ENCODE data around the gene CAVIN1.
"Not testable (repeated sequence)": the region's sequence is repeated elsewhere in the genome, so short reads cannot be mapped to it uniquely, and the experiment has no call there.

CAVIN1 gene

DNA sequence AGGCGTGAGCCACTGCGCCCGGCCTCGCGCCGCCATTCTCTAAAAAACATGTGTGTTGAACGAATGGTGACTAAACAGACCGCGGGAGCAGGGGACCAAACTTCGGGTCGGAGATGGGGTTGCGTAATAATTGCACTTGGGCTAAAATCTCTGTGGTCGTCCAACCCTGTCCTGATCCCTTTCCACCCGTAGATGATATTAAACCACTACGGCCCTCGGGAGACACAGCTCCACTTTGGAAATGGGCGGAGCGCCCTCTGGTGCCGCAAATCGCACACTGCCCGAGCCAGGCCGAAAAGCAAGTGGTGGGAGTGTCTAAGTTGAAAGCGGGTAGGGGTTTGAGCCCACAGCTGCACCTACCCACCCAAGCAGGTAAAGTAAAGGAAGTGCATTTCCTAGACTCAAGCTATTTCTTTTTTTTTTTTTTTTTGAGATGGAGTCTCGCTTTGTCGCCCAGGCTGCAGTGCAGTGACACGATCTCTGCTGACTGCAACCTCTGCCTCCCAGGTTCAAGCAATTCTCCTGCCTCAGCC lies 17.0 kb downstream of the CAVIN1 start:
- no peak for FAIRE-seq
- DNase-seq (ENCODE audit: low spot score) = no peak

DNA sequence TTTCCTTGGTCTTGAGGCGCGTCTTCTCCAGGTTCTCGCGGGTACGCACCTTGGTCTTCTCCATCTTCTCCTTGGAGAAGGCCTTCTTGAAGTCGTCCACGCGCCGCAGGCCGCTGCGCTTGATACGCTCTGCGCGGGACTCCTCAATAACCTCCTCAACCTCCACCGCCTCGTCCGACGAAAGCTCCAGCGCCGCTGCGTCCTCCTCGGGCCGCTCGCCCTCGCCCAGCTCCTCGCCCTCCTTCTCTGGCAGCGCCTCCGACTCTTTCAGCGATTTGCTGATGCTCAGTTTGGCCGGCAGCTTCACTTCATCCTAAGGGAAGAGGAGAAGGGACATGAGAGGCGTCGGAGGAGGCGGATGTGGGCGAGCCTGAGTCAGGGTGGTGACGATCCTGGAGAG lies 18.0 kb downstream of the CAVIN1 start:
- DNase-seq (ENCODE audit: low spot score) = no peak
- FAIRE-seq = no peak

DNA sequence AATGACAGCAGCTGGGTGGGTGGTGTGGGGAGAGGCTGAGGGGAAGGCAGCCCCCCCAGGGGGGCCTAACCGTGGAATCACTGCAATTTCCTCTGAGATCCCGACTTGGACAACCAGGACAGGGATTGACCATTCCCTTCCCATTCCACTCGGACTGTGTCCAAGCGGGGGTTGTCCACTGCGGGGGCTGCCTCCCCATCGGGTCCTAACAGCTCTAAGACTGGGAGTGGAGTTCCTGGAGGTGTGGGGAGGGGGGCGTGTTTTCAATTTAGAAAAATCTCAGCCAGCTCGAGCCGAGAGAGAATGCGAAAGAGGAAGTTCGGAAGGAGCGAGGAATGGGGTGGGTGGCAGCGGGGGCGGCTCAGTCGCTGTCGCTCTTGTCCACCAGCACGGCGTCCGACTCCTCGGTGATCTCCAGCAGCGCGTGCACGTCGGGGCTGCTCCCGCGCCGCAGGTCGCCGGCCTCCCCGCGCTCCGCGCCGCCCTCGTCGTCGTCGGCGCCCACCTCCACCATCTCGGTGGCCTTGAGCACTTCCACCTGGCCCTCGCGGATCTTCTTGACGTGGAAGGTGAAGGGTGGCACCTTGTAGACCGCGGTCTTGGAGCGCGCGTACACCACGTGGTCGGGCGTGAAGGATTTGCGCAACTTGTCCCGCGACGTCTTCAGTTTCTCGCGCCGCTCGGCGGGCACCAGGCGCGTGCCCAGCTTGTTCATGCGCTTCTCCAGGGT lies 18.6 kb downstream of the CAVIN1 start:
- no peak for DNase-seq (ENCODE audit: low spot score)
- no peak for FAIRE-seq

DNA sequence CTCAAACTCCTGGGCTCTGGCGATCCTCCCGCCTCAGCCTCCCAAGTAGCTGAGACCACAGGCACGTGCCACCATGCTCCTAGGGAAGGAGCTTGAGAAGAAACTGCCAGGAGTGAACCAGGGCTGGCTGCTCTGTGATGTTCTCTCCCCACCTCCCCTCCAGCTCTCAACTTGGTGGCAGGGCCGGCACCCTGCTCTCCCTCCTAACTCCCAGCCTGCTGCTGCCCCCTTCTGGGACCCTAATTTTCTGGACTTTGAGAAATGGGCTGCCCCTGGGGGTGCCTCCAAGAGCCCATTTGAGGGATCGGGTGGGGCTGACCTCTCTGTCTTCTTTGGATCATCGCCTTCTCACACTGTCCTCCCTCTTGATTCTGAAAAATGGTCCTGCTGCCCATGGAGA lies 19.9 kb downstream of the CAVIN1 start:
- FAIRE-seq = no peak
- DNase-seq (ENCODE audit: low spot score) = no peak

DNA sequence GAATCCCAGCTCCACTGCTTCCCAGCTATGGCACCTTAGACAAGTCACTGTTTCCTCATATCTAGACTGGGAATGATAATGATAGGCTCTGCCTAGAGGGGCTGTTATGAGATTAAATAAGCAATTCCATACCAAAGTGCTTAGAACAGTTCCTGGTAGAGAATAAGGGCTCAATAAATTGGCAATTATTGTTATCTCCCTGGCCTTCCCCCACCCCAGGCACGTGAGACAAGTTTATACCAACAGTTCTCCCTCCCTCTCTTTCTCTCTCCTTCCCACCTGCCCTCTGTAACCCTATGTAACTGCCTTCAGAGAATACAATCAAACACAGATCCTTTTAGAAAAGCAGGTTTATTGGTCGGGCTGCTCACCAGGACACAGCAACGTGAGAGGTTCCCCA lies 20.9 kb downstream of the CAVIN1 start:
- no peak for FAIRE-seq

DNA sequence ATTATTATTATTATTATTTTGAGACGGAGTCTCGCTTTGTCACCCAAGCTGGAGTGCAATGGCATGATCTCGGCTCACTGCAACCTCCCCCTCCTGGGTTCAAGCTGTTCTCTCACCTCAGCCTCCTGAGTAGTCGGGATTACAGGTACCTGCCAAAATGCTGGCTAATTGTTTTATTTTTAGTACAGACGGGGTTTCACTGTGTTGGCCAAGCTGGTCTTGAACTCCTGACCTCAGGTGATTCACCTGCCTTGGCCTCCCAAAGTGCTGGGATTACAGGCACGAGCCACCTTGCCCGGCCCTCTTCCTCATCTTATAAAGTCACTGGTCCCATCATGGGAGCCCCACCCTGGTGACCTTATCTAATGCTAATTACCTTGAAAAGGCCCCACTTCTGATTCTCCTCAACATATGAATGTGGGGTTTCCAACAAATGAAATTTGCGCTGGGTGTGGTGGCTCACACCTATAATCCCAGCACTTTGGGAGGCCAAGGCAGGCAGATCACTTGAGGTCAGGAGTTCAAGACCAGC lies 22.1 kb downstream of the CAVIN1 start:
- not testable (repeated sequence) for DNase-seq (ENCODE audit: low spot score); FAIRE-seq

More for the DNA sequence above, 20.9 kb downstream of the CAVIN1 start:
- no peak for DNase-seq (ENCODE audit: low spot score)

DNA sequence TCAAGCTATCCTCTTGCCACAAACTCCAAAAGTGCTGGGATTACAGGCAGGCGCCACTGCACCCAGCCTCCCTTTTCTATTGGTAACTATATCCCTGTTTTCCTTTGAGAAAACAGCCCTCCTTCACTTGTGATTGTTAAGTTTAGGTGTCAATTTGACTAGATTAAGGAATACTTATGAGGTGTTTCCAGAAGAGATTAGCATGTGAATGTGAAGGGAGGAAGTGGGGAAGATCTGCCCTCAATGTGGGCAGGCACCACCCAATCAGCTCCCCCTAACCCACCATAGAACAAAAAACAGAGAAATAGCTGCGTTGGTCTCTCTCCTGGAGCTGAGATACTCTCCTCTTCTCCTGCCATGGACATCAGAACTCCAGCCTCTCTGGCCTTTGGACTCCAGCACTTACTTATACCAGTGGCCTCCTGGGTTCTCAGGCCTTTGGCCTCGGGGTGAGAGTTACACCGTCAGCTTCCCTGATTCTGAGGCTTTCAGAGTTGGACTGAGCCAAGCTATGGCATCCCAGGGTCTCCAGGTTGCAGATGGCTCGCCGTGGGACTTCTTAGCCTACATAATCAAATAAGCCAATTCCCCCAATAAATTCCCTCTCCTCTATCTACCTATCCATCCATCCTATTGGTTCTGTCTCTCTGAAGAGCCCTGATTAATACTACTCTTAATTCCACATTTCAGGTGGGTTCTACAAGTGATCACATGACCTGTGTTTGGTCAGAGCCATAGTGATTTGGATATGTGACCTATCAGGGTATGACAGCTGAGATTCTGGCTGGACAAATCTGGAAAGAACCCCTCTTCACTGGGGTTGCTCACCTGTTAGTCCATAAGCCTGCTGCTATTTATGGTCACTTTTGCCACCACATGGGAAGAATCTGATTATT lies 22.9 kb downstream of the CAVIN1 start:
- FAIRE-seq = no peak
- DNase-seq (ENCODE audit: low spot score) = no peak

DNA sequence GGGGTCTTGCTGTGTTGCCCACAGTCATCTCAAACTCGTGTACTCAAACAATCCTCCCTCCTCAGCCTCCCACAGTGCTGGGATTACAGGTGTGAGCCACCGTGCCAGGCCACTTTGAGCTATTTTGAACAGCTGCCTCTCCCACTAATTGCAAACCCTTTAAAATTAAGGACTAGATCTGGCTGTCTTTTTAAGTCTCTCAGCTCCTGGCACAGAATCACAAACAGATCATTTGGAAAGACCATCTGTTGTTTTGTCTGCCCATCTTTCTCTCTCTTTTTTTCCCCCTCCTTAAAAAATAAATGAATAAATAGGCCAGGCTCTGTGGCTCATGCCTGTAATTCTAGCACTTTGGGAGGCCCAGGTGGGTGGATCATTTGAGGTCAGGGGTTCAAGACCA lies 23.9 kb downstream of the CAVIN1 start:
- FAIRE-seq (no peak), DNase-seq (ENCODE audit: low spot score) (no peak)

DNA sequence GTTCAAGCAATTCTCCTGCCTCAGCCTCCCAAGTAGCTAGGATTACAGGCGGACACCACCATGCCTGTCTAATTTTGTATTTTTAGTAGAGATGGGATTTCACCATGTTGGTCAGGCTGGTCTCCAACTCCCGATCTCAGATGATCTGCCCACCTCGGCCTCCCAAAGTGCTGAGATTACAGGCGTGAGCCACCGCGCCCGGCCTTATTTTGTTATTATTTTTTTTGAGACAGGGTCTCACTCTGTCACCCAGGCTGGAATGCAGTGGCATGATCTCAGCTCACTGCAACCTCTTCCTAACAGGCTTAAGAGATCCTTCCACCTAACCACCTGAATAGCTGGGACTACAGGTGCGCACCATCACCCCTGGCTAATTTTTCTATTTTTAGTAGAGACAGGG lies 27.5 kb downstream of the CAVIN1 start:
- FAIRE-seq = not testable (repeated sequence)

DNA sequence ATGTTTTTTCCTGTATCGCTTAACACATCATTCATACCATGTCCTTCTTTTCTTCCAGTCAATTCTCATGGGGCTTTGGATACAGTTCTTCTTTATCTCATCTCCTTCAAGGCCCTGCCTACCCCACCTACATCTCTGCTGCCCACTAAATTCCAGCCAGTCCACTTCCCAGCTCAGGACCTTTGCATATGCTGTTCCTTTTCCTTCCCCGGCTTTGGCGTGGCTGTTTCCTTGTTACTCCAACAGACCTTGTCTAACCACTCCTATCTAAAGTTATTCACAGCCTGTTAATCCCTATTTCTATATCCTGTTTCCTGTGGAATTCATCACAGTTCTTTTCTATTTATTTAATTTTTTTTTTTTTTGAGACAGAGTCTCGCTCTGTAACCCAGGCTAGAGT lies 28.2 kb downstream of the CAVIN1 start:
- no peak for FAIRE-seq
- no peak for DNase-seq (ENCODE audit: low spot score)

More for the DNA sequence above, 27.5 kb downstream of the CAVIN1 start:
- not testable (repeated sequence) for DNase-seq (ENCODE audit: low spot score)

DNA sequence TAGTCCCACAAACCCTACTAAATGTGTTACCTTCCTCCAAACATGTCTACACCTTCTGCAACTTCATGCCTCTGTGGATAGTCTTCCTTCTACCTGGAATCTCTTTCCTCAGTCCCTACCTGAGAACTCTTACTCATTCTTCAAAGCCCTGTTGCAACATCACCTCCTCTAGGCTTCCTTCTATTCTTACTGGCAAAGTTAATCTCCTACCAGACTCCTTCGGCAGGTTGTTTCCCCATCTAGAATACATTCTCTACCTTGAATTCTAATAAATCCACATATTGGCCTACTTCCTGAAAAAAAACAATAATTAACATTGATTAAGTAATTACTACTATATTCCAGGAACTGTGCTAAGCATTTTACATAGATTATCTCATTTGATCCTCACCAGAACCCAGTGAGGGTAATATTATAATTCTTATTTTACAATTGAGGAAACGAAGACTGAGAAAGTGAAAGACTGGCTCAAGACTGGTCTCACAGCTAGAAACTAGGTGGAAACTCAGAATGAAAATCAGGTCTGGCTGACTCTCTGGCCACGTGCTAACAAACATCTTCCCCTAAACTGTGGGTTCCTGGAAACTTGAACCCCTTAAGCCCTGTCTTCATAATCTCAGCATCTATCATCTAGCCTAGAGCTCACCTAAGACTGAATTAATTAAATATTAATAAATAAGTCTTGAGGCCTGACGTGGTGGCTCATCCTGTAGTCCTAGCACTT lies 30.2 kb downstream of the CAVIN1 start:
- FAIRE-seq = no peak

DNA sequence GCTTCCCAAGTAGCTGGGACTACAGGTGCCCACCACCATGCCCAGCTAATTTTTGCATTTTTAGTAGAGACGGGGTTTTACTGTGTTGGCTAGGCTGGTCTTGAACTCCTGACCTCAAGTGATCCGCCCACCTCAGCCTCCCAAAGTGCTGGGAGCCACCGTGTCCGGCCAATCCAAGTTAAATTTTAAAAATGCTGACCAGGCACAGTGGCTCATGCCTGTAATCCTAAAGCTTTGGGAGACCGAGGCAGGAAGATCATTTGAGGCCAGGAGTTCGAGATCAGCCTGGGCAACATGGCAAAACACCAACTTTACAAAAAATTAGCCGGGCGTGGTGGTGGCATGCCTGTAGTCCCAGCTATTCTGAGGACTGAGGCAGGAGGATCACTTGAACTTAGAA lies 31.6 kb downstream of the CAVIN1 start:
- not testable (repeated sequence) for FAIRE-seq; DNase-seq (ENCODE audit: low spot score)

More for the DNA sequence above, 30.2 kb downstream of the CAVIN1 start:
- DNase-seq (ENCODE audit: low spot score) = no peak

DNA sequence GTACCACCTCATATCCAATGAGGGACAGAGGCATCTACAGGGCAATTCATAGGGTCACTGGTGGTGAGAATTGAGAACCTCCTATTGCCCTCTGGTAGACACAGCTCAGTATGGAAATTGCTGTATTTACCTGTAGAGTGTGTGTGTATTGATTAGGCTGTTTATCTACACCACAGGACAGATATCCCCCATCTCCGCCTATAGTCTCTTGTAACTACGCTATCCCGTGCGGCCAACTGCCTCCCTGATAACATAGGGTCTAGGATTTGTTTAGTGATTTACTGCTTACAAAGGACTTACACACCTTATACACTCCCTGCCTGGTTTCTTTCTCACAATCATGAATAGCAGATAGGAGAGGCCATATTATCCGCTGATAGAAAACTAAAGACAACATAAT lies 33.2 kb downstream of the CAVIN1 start:
- FAIRE-seq (no peak), DNase-seq (ENCODE audit: low spot score) (no peak)

DNA sequence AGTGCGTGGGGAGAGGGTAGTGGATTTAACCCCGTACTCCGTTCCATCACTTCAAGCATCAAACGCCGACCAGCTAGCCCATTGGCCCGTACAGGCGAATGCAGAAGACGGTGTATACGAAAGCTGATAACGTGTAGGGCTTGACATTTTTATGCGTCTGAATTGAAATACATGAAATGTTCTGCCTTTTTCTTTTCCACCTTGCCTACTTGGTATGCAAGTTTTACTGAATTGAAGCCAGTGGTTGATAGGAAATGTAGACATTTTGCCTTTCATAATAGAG lies 34.0 kb downstream of the CAVIN1 start:
- DNase-seq (ENCODE audit: low spot score) (no peak), FAIRE-seq (no peak)

DNA sequence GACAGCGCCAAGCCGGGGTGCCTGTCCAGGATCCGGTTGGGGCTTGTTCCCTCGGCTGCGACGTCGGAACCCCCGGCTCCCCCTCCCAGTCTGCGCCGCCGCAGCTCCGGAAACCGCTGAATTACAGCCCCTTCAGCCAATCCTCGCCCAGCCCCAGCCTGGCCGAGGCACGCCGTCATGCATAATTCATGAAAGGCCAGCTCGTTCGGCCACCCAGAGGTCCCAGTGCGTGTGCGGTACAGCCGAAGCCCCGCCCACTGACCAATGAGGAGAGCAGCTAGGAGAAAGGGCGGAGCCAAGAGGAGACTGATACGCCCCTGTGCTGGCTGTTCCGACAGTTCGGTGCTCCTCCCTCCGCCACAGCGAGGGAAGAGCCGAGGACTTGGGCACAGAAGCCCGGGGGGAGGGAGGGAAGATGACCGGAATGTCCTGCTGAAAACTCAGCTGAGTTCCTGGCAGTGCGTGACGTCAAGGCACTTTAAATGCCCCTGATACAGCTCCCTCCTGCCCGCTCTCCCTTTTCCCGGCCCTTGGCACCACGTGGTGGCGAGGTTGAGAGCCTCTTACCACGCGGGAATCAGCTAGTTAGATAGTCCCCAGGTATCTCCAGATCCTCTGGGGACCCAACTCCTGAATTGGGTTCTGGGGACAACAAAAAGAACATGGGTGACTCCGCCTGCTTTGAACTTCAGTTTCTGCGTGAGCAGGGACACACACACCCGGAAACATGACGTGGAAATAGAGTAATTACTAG lies 34.5 kb downstream of the CAVIN1 start, which contains the start of gene STAT3:
TSS of gene STAT3 (minus strand) at position 62 of the 754 bp plus-strand sequence. CDS start 39,926 bp downstream, outside the sequence.
- peak; percentile 100 for DNase-seq (ENCODE audit: low spot score)
- FAIRE-seq = peak; percentile 82

DNA sequence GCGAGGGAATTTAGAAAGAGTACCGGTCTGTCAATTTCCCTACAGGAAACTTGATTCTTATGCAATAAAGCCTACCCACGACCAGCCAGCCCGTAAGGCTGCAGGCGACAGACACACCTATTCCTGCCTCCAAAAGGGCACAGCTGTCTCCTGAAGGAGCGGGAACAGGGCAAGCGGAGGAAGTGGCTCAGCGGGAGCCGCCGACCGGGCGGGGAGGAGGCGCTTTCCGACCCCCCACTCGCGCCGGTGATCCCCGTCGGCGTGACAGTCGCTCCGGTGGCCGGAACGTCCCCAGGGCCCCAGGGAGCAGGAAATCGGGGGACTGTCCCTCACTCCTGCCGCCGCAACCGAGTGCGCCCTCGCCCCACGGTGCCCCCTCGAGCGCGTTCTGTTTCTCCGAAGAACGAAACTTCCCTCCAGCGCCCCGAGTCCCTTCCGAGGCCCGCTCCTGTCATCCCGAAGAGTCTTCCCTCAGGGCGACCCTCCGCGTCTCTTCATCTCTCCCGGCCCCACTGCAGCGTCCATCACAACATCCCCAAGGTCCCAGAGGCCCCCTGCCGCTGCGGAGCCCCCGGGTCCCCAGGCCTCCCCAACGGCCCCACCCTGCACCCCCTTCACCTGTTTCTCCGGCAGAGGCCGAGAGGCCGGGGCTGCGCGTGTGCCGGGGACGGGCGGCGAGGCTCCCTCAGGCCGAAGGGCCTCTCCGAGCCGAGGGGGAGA lies 35.2 kb downstream of the CAVIN1 start:
- peak; percentile 36 for DNase-seq (ENCODE audit: low spot score)

DNA sequence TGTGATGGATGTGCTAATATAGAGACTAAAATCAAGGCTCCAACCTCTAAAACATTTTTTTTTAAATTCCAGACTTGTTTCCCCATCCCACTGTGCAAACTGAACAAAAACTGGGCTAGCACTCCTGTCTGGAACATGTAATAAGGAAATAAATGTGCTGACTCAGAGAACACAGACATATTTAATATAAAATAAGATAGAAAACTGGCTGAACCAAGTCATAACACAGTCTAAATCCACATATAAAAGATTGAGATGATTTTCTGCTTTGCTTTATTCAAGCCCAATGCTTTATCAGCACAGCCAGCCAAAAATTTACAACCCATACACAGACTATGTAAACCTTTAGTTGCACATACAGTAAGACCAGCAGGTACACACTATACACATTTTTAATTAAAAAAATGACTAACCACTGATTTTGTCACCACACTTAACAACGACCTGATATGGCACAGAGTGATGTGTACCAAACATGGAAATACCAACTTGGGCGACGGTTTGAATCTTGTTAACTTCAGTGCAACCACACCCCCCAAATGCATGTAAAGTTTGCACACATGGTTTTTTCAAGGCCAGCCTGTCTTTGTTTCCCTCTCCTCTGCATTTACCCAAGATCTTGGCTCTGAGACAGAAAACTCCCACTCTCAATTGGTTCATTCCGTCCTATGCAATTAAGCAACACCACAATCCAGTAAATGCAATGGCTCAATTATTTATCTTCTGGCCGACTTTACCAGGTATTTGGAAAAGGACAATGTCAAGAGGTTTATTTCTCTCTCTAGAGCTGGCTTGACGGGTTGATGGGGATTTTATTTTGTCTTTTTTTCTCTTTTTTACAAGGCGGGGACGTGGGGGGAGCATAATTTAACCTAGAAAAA lies 36.0 kb downstream of the CAVIN1 start:
- FAIRE-seq = no peak
- DNase-seq (ENCODE audit: low spot score) = no peak

More for the DNA sequence above, 35.2 kb downstream of the CAVIN1 start:
- no peak for FAIRE-seq

DNA sequence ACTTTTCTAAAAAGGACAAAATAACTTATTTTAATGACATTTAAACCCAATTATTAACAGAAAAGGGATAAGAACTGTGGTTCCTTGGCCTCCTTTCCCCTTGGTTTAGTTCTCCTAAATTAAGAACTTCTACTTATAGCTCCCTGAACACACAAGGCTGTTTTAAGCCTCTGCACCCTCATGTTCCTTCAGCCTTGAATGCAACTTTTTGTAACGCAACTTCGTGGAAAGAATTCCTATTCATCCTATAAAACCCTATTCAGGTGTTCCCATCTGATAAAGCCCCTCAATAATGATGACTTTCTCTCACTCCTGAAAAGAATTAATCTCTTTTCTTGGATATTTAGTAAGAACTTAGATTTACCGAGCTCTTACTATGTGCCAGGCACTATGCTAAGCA lies 41.2 kb downstream of the CAVIN1 start:
- FAIRE-seq = no peak
- no peak for DNase-seq (ENCODE audit: low spot score)

DNA sequence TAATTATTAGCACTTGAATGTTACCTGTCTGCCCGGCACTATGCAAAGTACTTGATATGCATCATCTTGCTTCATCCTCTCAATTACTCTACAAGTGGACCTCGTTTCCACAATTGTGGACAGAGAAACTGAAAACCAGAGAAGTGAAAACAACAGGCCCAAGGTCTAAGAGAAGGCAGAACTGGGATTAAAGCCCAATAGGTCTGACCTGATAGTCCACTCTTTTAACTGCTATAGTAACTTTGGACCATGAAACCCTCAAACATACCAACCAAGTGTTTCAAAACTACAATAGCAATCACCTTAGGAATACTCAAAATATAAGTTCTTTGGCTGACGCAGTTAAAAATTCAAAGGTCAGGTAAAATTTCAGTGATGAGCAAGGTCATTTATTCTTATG lies 42.1 kb downstream of the CAVIN1 start:
- FAIRE-seq = no peak
- DNase-seq (ENCODE audit: low spot score) = no peak

Measured in urothelium cell line (cell line).